Ovary (tissue), 9 donors: ENCODE data around the gene ISG20. TPM values are rescaled to one million over a fixed set of nuclear protein-coding genes. Genes with fewer than 3 reads are reported as not detected.

Experiments
- DNase-seq, 5 donors: peaks; one replicate each; pipeline ENCODE4 v3.0.0-alpha.2; 2019 to 2020
- H3K27ac ChIP-seq, 2 donors: fragments of 200-600 bp; one replicate each; pipeline versions ENCODE4 v1.5.1 to v1.8.0; 2019 to 2022
- H3K27me3 ChIP-seq: fragments of 200-600 bp; one replicate; pipeline ENCODE4 v1.8.0; 2022
- H3K36me3 ChIP-seq: fragments of 200-600 bp; sonication (generic); one replicate; pipeline ENCODE4 v1.5.1; 2019
- H3K4me1 ChIP-seq: one replicate; pipeline ENCODE4 v1.8.1; 2013; ENCODE audit warnings: mild to moderate bottlenecking, moderate library complexity; ENCODE audit not compliant: insufficient read depth
- H3K4me3 ChIP-seq: fragments of 200-600 bp; sonication (generic); one replicate; pipeline ENCODE4 v1.5.1; 2017
- H3K9me3 ChIP-seq, 2 donors: fragments of 200-600 bp in 1 of 2; sonication (generic) in 1 of 2; one replicate each; pipeline versions ENCODE4 v1.5.1 to v1.8.1; 2013 to 2019; ENCODE audit warnings: mild to moderate bottlenecking in 1 of 2, moderate library complexity in 1 of 2
- EP300 ChIP-seq: sonication (generic); formaldehyde crosslinking; IDR thresholded peaks from one replicate; pipeline ENCODE4 v1.6.1; 2017; ENCODE audit warnings: antibody characterized with exemption
- POLR2A ChIP-seq: fragments of 450-650 bp; IDR thresholded peaks from one replicate; pipeline ENCODE4 v1.6.1; 2017; ENCODE audit warnings: antibody characterized with exemption, mild to moderate bottlenecking, moderate library complexity
- WGBS, 3 donors: extraction: QIAGEN DNeasy Blood & Tissue Kit in 1 of 3; methylation state at CpG; one replicate each; pipeline versions ENCODE4 v1.1.5 to v1.1.7; 2013 to 2017; 5-methylcytosine and 5-hydroxymethylcytosine counted together
- intact Hi-C, 4 donors: fragments of 100-400 bp; cut with DNase I; formaldehyde crosslinking; loops; one replicate each; pipeline versions ENCODE4 v1.11.0 to v1.15.1; 2022 to 2023
- polyA plus RNA-seq, 2 donors: library from polyadenylated mRNA; stranded (reverse); fragments of 200-250 nt in 1 of 2; fragments of 350-450 nt in 1 of 2; fragmentation: Illumina TruSeq in 1 of 2; extraction: RNeasy Lipid Tissue Mini Kit (QIAGEN cat#74804) in 1 of 2; gene quantifications; one replicate each; pipeline ENCODE4 v1.2.3, GENCODE V29; 2013 to 2014
- total RNA-seq, 7 donors: library from RNA; depleted of rRNA in 2 of 7; stranded (reverse); fragments of >200 nt in 2 of 7; fragmentation: NEBNext Ultra II Directional in 3 of 7; extraction: Animal tissue kit (Norgen Biotek cat#: 25700) in 3 of 7; gene quantifications; one replicate each; pipeline versions ENCODE4 v1.1.0 to v1.2.4, GENCODE V29; 2016 to 2023
- TF ChIP-seq, protein P1 (sequence below), 3 donors: fragments of 450-650 bp in 2 of 3; fragments of 200-600 bp in 1 of 3; IDR thresholded peaks; one replicate each; pipeline versions ENCODE4 v1.5.1 to v1.8.0; 2016 to 2022; ENCODE audit warnings: antibody characterized with exemption in 3 of 3, mild to moderate bottlenecking in 1 of 3
- donor health status: DM: no; HTN: no; CAD: no; lungs with moderate emphysema.
- donor health status: DM: no; HTN: no; CAD: no.
- donor health status: Bipolar disorder and iron deficiency.
- donor health status: DM: yes; HTN: yes; CAD: no.
- donor health status: DM: no; HTN: no; CAD: no.
- donor health status: DM: yes; HTN: yes; CAD: no.

Gene ISG20
- total and polyA plus RNA-seq, 9 donors: 0.88 to 58.6 (median 14.5) TPM

DNA sequence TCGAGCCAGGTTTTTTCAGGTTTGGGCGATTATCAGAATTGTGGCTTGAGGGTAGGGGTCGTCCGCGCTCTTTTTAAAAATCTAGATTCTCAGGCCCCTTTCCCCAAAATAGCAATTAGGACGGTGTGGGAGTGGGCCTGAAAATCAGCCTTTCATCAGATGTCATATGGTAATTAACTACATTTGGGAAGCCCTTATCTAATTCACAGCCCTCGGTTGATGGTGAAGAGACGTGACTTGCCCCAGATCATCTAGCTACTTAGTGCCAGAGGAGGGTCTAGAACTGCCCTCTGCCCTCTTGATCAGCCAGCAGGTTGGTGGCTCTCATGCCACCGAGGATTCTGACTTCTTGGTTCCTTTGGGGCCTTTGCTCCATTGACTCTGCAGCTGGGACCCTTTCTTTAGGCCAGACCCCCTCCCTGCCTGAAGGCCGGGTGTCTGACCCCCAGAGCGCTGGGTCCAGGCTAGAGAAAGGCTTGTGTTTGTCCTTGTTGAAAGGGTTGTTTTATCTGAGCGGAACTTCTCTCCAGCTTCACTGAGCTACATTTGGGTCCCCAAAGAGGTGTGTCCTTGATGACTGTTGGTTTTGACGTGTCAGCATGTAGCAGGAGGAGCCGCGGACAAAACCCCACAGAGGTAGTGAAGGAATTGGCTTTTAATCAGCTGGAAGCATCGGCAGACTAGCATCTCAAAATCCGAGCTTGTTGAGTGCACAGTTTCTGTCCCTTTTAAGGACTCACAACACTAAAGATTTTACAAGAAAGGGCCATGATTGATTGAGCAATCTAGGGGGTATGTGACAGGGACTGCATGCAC is 16.8 kb upstream of the ISG20 start:
- H3K4me3 ChIP-seq: peak overlapping the region; percentile 96
- no peaks in the 10 kb centered on the region for H3K36me3 ChIP-seq
- H3K27me3 ChIP-seq: no peaks in the 10 kb centered on the region
- intact Hi-C loops: loop anchor here in 3 of 4 donors (5.0 to 10.0 kb wide), 3 partner anchors 213 to 275 kb away; partner anchors contain the start of gene HAPLN3 (in 2 of the 3)
- WGBS, 3 donors: 14 to 23% (median 18%) methylated on average over 17 of the region's 17 CpGs
- H3K27ac ChIP-seq: peak overlapping the region; percentile 65 to 88
- DNase-seq: no peak
- no peaks in the 10 kb centered on the region for H3K9me3 ChIP-seq
- no peak for TF ChIP-seq EP300
- TF ChIP-seq POLR2A: no peak
- TF ChIP-seq, protein P1, sequence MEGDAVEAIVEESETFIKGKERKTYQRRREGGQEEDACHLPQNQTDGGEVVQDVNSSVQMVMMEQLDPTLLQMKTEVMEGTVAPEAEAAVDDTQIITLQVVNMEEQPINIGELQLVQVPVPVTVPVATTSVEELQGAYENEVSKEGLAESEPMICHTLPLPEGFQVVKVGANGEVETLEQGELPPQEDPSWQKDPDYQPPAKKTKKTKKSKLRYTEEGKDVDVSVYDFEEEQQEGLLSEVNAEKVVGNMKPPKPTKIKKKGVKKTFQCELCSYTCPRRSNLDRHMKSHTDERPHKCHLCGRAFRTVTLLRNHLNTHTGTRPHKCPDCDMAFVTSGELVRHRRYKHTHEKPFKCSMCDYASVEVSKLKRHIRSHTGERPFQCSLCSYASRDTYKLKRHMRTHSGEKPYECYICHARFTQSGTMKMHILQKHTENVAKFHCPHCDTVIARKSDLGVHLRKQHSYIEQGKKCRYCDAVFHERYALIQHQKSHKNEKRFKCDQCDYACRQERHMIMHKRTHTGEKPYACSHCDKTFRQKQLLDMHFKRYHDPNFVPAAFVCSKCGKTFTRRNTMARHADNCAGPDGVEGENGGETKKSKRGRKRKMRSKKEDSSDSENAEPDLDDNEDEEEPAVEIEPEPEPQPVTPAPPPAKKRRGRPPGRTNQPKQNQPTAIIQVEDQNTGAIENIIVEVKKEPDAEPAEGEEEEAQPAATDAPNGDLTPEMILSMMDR (IDR thresholded peaks at IDR 0.05): no peak
- H3K4me1 ChIP-seq: peaks cover 4% of the 10 kb centered on the region

DNA sequence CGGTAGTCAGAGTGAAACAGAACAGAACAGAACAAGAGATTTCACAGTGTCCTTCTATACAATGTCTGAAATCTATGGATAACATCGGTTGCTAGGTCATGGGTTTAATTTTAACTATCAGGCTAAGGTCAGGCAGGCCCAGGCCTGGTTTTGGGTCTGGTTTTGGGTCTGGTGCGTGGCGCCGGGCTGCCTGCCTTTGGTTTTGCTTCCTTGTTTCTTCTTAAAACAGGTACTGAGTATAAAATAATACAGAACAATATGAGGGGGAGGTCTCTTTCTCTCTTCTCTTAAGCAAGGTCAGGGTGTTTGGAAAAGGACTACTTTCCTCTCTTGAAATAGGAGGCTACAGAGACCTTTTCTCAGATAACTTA is 16.2 kb upstream of the ISG20 start:
- Histone ChIP-seq H3K27ac (peak overlapping the region; percentile 65 to 88), H3K4me1 (peaks cover 4% of the 10 kb centered on the region), H3K27me3 (no peaks in the 10 kb centered on the region), H3K9me3 (no peaks in the 10 kb centered on the region), H3K4me3 (peak overlapping the region; percentile 96), H3K36me3 (no peaks in the 10 kb centered on the region)
- no peak for DNase-seq
- WGBS, 3 donors: 57 to 59% (median 58%) methylated on average over 5 of the region's 5 CpGs
- no peak for TF ChIP-seq EP300
- TF ChIP-seq POLR2A: no peak
- TF ChIP-seq, protein P1 (IDR thresholded peaks at IDR 0.05): no peak
- intact Hi-C loops: loop anchor here in 3 of 4 donors (5.0 to 10.0 kb wide), 3 partner anchors 212 to 275 kb away; partner anchors contain the start of gene HAPLN3 (in 2 of the 3)

DNA sequence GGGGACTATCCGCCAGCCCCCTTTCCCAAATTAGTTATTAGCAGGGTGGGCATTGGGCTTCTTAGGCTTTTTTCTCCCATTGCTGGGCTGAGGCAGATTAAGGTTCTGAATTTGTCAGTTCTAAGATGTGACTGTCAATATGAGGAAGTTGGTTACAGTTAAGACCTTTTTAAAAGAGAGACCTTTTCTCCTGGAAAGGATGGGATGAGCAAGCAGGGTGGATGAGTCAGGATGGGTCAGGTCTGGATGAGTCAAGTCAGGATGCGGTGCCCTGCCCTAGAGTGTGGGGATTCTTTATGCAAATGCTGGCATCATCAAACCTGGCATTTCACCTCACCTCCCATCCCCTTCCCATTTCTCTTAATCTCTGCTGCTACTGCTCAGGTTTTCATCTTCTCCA is 15.8 kb upstream of the ISG20 start:
- intact Hi-C loops: loop anchor here in 3 of 4 donors (5.0 to 10.0 kb wide), 3 partner anchors 212 to 274 kb away; partner anchors contain the start of gene HAPLN3 (in 2 of the 3)
- Histone ChIP-seq H3K36me3 (no peaks in the 10 kb centered on the region), H3K4me3 (no peak overlapping the region), H3K9me3 (no peaks in the 10 kb centered on the region), H3K27ac (peak overlapping the region in 1 of 2 donors; percentile 88), H3K27me3 (no peaks in the 10 kb centered on the region), H3K4me1 (peaks cover 4% of the 10 kb centered on the region)
- WGBS, 3 donors: 60 to 77% (median 68%) methylated on average over 2 of the region's 2 CpGs
- TF ChIP-seq POLR2A (no peak), EP300 (no peak)
- TF ChIP-seq, protein P1 (IDR thresholded peaks at IDR 0.05): no peak
- no peak for DNase-seq

DNA sequence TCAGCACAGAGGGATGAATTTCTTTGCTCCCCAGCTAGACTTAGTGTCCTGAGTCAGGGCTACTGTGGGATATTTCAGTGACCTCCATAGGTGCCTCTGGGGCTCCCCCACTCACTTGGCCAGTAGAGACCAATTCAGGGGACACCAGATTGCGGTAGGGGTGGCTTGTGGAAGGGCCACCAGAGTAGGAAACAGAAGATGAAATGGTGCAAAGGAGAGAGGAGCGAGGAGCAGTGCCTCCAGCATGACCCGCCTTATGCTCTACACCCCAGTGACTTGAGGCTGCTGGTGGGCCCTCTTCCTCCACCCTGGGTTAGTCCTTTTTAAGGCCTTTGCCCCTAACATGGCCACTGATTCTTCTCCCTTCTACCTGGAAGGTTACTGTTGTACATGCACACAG is 15.2 kb upstream of the ISG20 start:
- DNase-seq: no peak
- 93 to 98% (median 94%) methylated on average over 3 of the region's 3 CpGs for WGBS, 3 donors
- Histone ChIP-seq H3K9me3 (no peaks in the 10 kb centered on the region), H3K36me3 (no peaks in the 10 kb centered on the region), H3K27ac (peak overlapping the region in 1 of 2 donors; percentile 47), H3K4me1 (peaks cover 4% of the 10 kb centered on the region), H3K4me3 (no peak overlapping the region), H3K27me3 (no peaks in the 10 kb centered on the region)
- TF ChIP-seq POLR2A (no peak), EP300 (no peak)
- TF ChIP-seq, protein P1 (IDR thresholded peaks at IDR 0.05): no peak
- intact Hi-C loops: loop anchor here in 3 of 4 donors (5.0 to 10.0 kb wide), 3 partner anchors 211 to 274 kb away; partner anchors contain the start of gene HAPLN3 (in 2 of the 3)
